HCT116 (cell line): ENCODE measurements around the gene ANO10. TPM values are rescaled to one million over a fixed set of nuclear protein-coding genes. Genes with fewer than 3 reads are reported as not detected.

ENCODE experiments used
- ATAC-seq: fragments of 200-7000 bp; cut with Tn5 transposase; 2 replicates; pipeline ENCODE4 v1.9.1; 2020; ENCODE audit warnings: mild to moderate bottlenecking, moderate library complexity
- BruUV-seq: library from RNA; stranded (reverse); fragments of 400-500 nt; replicated peaks from 2 replicates; lab custom pipeline; 2021; lab: Mats Ljungman, UMichigan
- CTCF ChIA-PET: fragments of 300-600 bp; sonication (Branson Sonifier 250); formaldehyde crosslinking; loops from one replicate; lab custom pipeline; 2021; ENCODE audit warnings: antibody characterized with exemption; lab: Charles Lee
- POLR2A ChIA-PET: fragments of 300-600, 350-600 bp; sonication (Branson Sonifier 250); formaldehyde crosslinking; loops from one replicate; lab custom pipeline; 2021; ENCODE audit warnings: antibody characterized with exemption; lab: Charles Lee
- RAD21 ChIA-PET, 2 experiments: fragments of 300-600 bp; sonication (Branson Sonifier 250); formaldehyde crosslinking; loops; one replicate each; lab custom pipeline; 2023; ENCODE audit warnings: low total read pairs in 2 of 2; ENCODE audit not compliant: uncharacterized antibody in 2 of 2, unreplicated experiment in 2 of 2, low non-redundant PET in 1 of 2; lab: Charles Lee
- DNase-seq: peaks from one replicate; pipeline ENCODE4 v3.0.0-alpha.2; 2010; ENCODE audit warnings: low read depth, low spot score
- H2AFZ ChIP-seq: fragments of 200-600 bp; shearing (Covaris generic), sonication (generic); 2 replicates; pipeline ENCODE4 v1.6.1; 2017; ENCODE audit warnings: low read depth, mixed run types, mixed read lengths, antibody characterized with exemption, low read length; ENCODE audit not compliant: poor library complexity, severe bottlenecking
- H3K27ac ChIP-seq: 2 replicates; pipeline ENCODE4 v1.5.1; 2012; ENCODE audit warnings: low read depth, low read length
- H3K27me3 ChIP-seq: fragments of 200-600 bp; sonication (generic); 2 replicates; pipeline ENCODE4 v1.6.1; 2016; ENCODE audit warnings: mixed run types, low read length, mixed read lengths; ENCODE audit not compliant: insufficient read depth
- H3K36me3 ChIP-seq, 2 experiments: fragments of 200-500 bp in 1 of 2; fragments of 200-600 bp in 1 of 2; sonication (Bioruptor generic) in 1 of 2; sonication (generic) in 1 of 2; 2 replicates each; pipeline versions ENCODE4 v1.5.1 to v1.6.1; 2014 to 2016; ENCODE audit warnings: low read length in 2 of 2, inconsistent platforms in 1 of 2, mixed read lengths in 1 of 2, mixed run types in 1 of 2; ENCODE audit not compliant: insufficient read depth in 2 of 2, control insufficient read depth in 1 of 2
- H3K4me1 ChIP-seq, 2 experiments: fragments of 200-600 bp in 1 of 2; sonication (generic) in 1 of 2; 2 replicates each; pipeline versions ENCODE4 v1.5.1 to v1.6.1; 2012 to 2017; ENCODE audit warnings: low read length in 2 of 2, inconsistent platforms in 1 of 2, mild to moderate bottlenecking in 1 of 2, mixed read lengths in 1 of 2, mixed run types in 1 of 2, moderate library complexity in 1 of 2; ENCODE audit not compliant: insufficient read depth in 2 of 2, control insufficient read depth in 1 of 2
- H3K4me2 ChIP-seq: fragments of 200-600 bp; sonication (generic); 2 replicates; pipeline ENCODE4 v1.6.1; 2017; ENCODE audit warnings: mixed run types, low read length, mixed read lengths
- H3K4me3 ChIP-seq, 2 experiments: fragments of 200-600 bp in 1 of 2; sonication (generic) in 1 of 2; replicated peaks in 1 of 2; 2 replicates each; pipeline ENCODE4 v1.5.1; 2011 to 2016; ENCODE audit warnings: low read length in 2 of 2, control low read depth in 1 of 2, low read depth in 1 of 2, mild to moderate bottlenecking in 1 of 2, mixed read lengths in 1 of 2, mixed run types in 1 of 2
- H3K79me2 ChIP-seq: fragments of 200-600 bp; sonication (generic); 2 replicates; pipeline ENCODE4 v1.6.1; 2017; ENCODE audit warnings: mild to moderate bottlenecking, mixed run types, low read length, moderate library complexity, mixed read lengths; ENCODE audit not compliant: insufficient read depth
- H3K9ac ChIP-seq: fragments of 200-600 bp; sonication (generic); 2 replicates; pipeline ENCODE4 v1.6.1; 2016; ENCODE audit warnings: low read length, mixed read lengths
- H3K9me2 ChIP-seq: fragments of 200-600 bp; sonication (generic), shearing (Covaris generic); 2 replicates; pipeline ENCODE4 v1.6.1; 2017; ENCODE audit warnings: mixed run types, mild to moderate bottlenecking, moderate library complexity; ENCODE audit not compliant: insufficient read depth
- H3K9me3 ChIP-seq, 2 experiments: fragments of 200-500 bp in 1 of 2; fragments of 200-600 bp in 1 of 2; sonication (Bioruptor generic) in 1 of 2; sonication (generic) in 1 of 2; 2 replicates each; pipeline ENCODE4 v1.6.1; 2014 to 2017; ENCODE audit warnings: low read length in 2 of 2, mixed read lengths in 2 of 2, inconsistent platforms in 1 of 2, low read depth in 1 of 2, mild to moderate bottlenecking in 1 of 2, mixed run types in 1 of 2, moderate library complexity in 1 of 2; ENCODE audit not compliant: control insufficient read depth in 1 of 2, insufficient read depth in 1 of 2
- H4K20me1 ChIP-seq: fragments of 200-600 bp; sonication (generic), shearing (Covaris generic); 2 replicates; pipeline ENCODE4 v1.6.1; 2017; ENCODE audit warnings: mixed run types, mild to moderate bottlenecking, moderate library complexity; ENCODE audit not compliant: insufficient read depth
- EGR1 ChIP-seq: IDR thresholded peaks from 2 replicates; pipeline ENCODE4 v1.6.1; 2012; ENCODE audit warnings: low read depth
- FOSL1 ChIP-seq: IDR thresholded peaks from 2 replicates; pipeline ENCODE4 v1.6.1; 2012; ENCODE audit warnings: low read depth
- JUND ChIP-seq: IDR thresholded peaks from 2 replicates; pipeline ENCODE4 v1.6.1; 2012
- MAX ChIP-seq: IDR thresholded peaks from 2 replicates; pipeline ENCODE4 v1.6.1; 2012
- POLR2A ChIP-seq: IDR thresholded peaks from 2 replicates; pipeline ENCODE4 v1.7.0; 2011; ENCODE audit warnings: borderline replicate concordance; ENCODE audit not compliant: insufficient read depth, insufficient read length; ENCODE audit errors: extremely low read depth
- YY1 ChIP-seq: IDR thresholded peaks from 2 replicates; pipeline ENCODE4 v1.6.1; 2011; ENCODE audit warnings: low read length, low read depth, moderate library complexity, mild to moderate bottlenecking; ENCODE audit not compliant: insufficient replicate concordance; ENCODE audit errors: extremely low read depth
- ZNF274 ChIP-seq: fragments of 200-500 bp; sonication (Bioruptor generic); IDR thresholded peaks from 2 replicates; pipeline ENCODE4 v1.6.1; 2014; ENCODE audit warnings: mild to moderate bottlenecking, low read depth, low read length, inconsistent platforms
- intact Hi-C: fragments of 100-400 bp; cut with micrococcal nuclease; formaldehyde crosslinking; loops from 2 replicates; pipeline ENCODE4 v1.10.0; 2022
- total RNA-seq: library from RNA; stranded (reverse); gene quantifications from one replicate; pipeline ENCODE4 v1.2.1, GENCODE V29; 2021; ENCODE audit not compliant: unreplicated experiment

Gene ANO10
- total RNA-seq, 1 experiment from 2014 or later: 13.3 TPM

DNA sequence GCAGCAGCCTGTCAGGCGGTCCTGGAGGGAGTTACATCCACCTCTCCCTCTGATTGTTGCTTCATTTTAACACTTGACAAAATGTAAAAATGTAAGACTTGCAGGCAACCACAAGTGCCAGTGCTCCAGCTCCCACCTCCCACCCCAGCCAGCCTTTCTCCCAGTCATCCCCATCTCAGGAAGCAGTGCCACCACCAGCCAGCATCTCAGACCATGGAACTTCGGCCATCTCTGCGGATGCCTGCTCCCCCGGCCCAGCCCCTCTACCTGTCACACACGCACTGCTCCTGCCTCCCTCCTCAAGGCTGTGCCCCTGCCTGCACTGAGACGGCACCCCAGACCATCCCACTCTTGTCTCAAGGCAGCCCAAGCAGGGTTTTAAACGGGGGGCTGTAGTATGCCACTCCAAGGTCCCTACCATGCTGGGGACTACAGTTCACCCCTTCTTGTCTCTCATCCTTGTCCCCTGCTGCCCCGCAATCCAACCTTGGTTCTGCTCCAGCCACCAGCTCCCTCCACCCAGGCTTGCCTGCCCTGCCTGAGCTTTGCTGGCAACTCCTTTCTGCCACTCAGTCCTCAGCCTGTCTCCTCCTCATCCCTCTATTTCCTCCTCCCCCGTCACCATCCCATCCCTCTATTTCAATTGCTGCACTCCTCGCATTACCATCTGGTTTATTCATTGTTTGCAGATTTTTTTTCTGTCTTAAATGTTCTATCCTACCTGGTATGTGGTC is 249.6 kb downstream of the ANO10 start:
- Histone ChIP-seq H3K4me2 (no peak overlapping the region), H3K4me3 (no peak overlapping the region), H3K27ac (no peak overlapping the region), H3K4me1 (no peaks in the 10 kb centered on the region), H3K9me3 (no peaks in the 10 kb centered on the region), H3K79me2 (no peaks in the 10 kb centered on the region), H3K27me3 (no peaks in the 10 kb centered on the region), H2AFZ (no peak overlapping the region), H3K36me3 (no peaks in the 10 kb centered on the region), H3K9ac (no peak overlapping the region), H3K9me2 (no peaks in the 10 kb centered on the region), H4K20me1 (no peaks in the 10 kb centered on the region)
- no TSS peak for BruUV-seq
- ChIA-PET POLR2A (no interaction called here), CTCF (no interaction called here), RAD21 (no interaction called here)
- intact Hi-C loops: no loop called here
- no peak for DNase-seq
- no peak for ATAC-seq
- TF ChIP-seq POLR2A (no peak), JUND (no peak), ZNF274 (no peak), FOSL1 (no peak), EGR1 (no peak), MAX (no peak)

DNA sequence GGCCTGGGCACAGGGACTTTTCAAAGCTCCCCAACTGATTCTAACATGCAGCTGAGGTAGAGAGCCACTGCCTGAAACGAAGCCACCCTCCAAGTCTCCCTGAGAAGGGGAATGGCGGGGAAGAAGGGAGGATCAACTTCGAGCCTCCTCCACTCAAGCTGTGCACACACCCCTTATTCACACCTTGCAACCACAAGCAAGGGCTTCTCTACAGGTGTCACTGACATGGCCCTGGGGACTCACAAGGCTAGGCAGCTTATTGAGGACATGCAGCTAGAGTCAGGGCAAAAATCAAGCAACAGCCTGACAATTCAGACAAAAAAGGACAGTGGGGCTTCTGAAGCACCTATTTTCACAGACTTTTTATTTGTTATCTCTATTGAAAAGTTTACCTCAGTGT is 250.3 kb downstream of the ANO10 start:
- POLR2A ChIA-PET: no interaction called here
- no peaks in the 10 kb centered on the region for H3K36me3 ChIP-seq
- TF ChIP-seq YY1 (no peak), JUND (no peak)

More for the DNA sequence above, 250.3 kb downstream of the ANO10 start:
- Histone ChIP-seq H3K9me3 (no peaks in the 10 kb centered on the region), H4K20me1 (no peaks in the 10 kb centered on the region), H3K9ac (no peak overlapping the region), H3K4me1 (no peaks in the 10 kb centered on the region), H3K9me2 (no peaks in the 10 kb centered on the region), H3K4me2 (no peak overlapping the region), H3K4me3 (no peak overlapping the region), H3K27ac (no peak overlapping the region), H3K27me3 (no peaks in the 10 kb centered on the region), H2AFZ (no peak overlapping the region), H3K79me2 (no peaks in the 10 kb centered on the region)
- ATAC-seq (no peak), DNase-seq (no peak)
- BruUV-seq: no TSS peak
- ChIA-PET CTCF (no interaction called here), RAD21 (no interaction called here)
- intact Hi-C loops: no loop called here
